Aorta (tissue), 5 donors: ENCODE data around the gene SCAMP3. TPM values are rescaled to one million over a fixed set of nuclear protein-coding genes. Genes with fewer than 3 reads are reported as not detected.

Experiments
- ATAC-seq: fragments of 200-7000 bp; cut with Tn5 transposase; one replicate; pipeline ENCODE4 v1.9.1; 2022; ENCODE audit warnings: moderate library complexity; ENCODE audit not compliant: low FRiP score
- DNase-seq, 2 donors: peaks; one replicate each; pipeline ENCODE4 v3.0.0-alpha.2; 2020
- H3K27ac ChIP-seq, 2 donors: one replicate each; pipeline ENCODE4 v1.5.1; 2013; ENCODE audit warnings: low read length in 2 of 2, mild to moderate bottlenecking in 2 of 2, moderate library complexity in 2 of 2, control low read depth in 1 of 2, inconsistent platforms in 1 of 2, low read depth in 1 of 2
- H3K27me3 ChIP-seq, 2 donors: one replicate each; pipeline ENCODE4 v1.6.1; 2013; ENCODE audit warnings: control low read depth in 1 of 2, low read length in 1 of 2, mild to moderate bottlenecking in 1 of 2, moderate library complexity in 1 of 2; ENCODE audit not compliant: insufficient read depth in 2 of 2, control insufficient read depth in 1 of 2
- H3K36me3 ChIP-seq, 2 donors: one replicate each; pipeline ENCODE4 v1.6.1; 2013; ENCODE audit warnings: control low read depth in 1 of 2, low read length in 1 of 2, mild to moderate bottlenecking in 1 of 2; ENCODE audit not compliant: insufficient read depth in 2 of 2, control insufficient read depth in 1 of 2
- H3K4me1 ChIP-seq, 2 donors: one replicate each; pipeline ENCODE4 v1.6.1; 2013; ENCODE audit warnings: low read length in 2 of 2, control low read depth in 1 of 2, mild to moderate bottlenecking in 1 of 2, moderate library complexity in 1 of 2; ENCODE audit not compliant: insufficient read depth in 2 of 2, control insufficient read depth in 1 of 2
- H3K4me3 ChIP-seq, 2 donors: one replicate each; pipeline ENCODE4 v1.5.1; 2013; ENCODE audit warnings: low read length in 2 of 2, control low read depth in 1 of 2, mild to moderate bottlenecking in 1 of 2
- H3K9me3 ChIP-seq: one replicate; pipeline ENCODE4 v1.6.1; 2013; ENCODE audit warnings: mild to moderate bottlenecking, low read length; ENCODE audit not compliant: control insufficient read depth
- WGBS, 2 donors: extraction: QIAGEN DNeasy Blood & Tissue Kit; methylation state at CpG; one replicate each; pipeline ENCODE4 v1.1.7; 2013; 5-methylcytosine and 5-hydroxymethylcytosine counted together
- intact Hi-C, 2 donors: fragments of 100-400 bp; cut with DNase I; formaldehyde crosslinking; loops; one replicate each; pipeline versions ENCODE4 v1.14.2 to v1.15.0; 2022
- polyA plus RNA-seq, 2 donors: library from polyadenylated mRNA; stranded (reverse); fragments of 200-250 nt; gene quantifications; one replicate each; pipeline ENCODE4 v1.2.3, GENCODE V29; 2013
- total RNA-seq, 2 donors: library from RNA; stranded (reverse); fragmentation: NEBNext Ultra II Directional; extraction: Animal tissue kit (Norgen Biotek cat#: 25700); gene quantifications; one replicate each; pipeline ENCODE4 v1.2.1, GENCODE V29; 2021
- donor health status: healthy with polysubstance abuse.
- donor health status: Bipolar disorder and iron deficiency.
- donor health status: DM: no; HTN: no; CAD: no.
- donor health status: DM: no; HTN: no; CAD: no.
- donor health status: DM: yes; HTN: yes; CAD: no.

Gene SCAMP3
- total and polyA plus RNA-seq, 4 donors, result 11.9 to 46.8 (median 38.3) TPM

GRCh38 chr1:155300553-155301329, 38.6 kb upstream of the SCAMP3 start:
- Histone ChIP-seq H3K27me3 (no peaks in the 10 kb centered on the region), H3K27ac (no peak overlapping the region), H3K4me1 (no peaks in the 10 kb centered on the region), H3K36me3 (no peaks in the 10 kb centered on the region), H3K9me3 (no peaks in the 10 kb centered on the region), H3K4me3 (no peak overlapping the region)
- DNase-seq (no peak), ATAC-seq (no peak)
- WGBS, 2 donors, result 84 to 86% methylated on average over 9 of the region's 9 CpGs
- intact Hi-C loops, result no loop called here

- Histone ChIP-seq H3K27me3 (no peaks in the 10 kb centered on the region), H3K27ac (no peak overlapping the region), H3K9me3 (no peaks in the 10 kb centered on the region), H3K36me3 (no peaks in the 10 kb centered on the region), H3K4me3 (no peak overlapping the region), H3K4me1 (no peaks in the 10 kb centered on the region)
- WGBS, 2 donors, result 92 to 94% methylated on average over 8 of the region's 8 CpGs
- DNase-seq (no peak), ATAC-seq (no peak)
- intact Hi-C loops, result no loop called here
Measured at GRCh38 chr1:155300024-155300423, 37.9 kb upstream of the SCAMP3 start.

DNA sequence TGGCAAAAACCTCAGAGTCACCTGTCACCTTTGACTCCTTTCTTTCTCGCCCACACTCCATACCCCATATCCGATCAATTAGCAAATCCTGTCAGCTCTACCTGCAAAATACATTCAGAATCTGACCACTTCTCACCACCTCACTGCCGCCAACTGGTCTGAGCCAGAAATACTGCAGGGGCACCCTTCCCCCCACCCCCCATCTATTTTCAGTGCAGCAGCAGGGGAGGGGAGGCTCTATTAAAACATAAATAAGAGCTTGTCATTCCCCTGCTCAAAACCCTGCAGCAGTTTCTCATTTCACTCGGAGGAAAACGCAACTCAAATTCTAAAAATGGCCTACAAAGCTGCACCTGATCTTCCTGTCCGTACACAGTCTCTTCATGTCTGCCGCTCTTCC, 35.2 kb upstream of the SCAMP3 start:
- no peak overlapping the region for H3K4me3 ChIP-seq
- DNase-seq (no peak), ATAC-seq (no peak)
- H3K27me3 ChIP-seq, result no peaks in the 10 kb centered on the region
- no peaks in the 10 kb centered on the region for H3K4me1 ChIP-seq
- H3K36me3 ChIP-seq, result no peaks in the 10 kb centered on the region
- intact Hi-C loops, result no loop called here
- WGBS, 2 donors, result 63% methylated on average over 7 of the region's 7 CpGs
- no peaks in the 10 kb centered on the region for H3K9me3 ChIP-seq
- no peak overlapping the region for H3K27ac ChIP-seq

DNA sequence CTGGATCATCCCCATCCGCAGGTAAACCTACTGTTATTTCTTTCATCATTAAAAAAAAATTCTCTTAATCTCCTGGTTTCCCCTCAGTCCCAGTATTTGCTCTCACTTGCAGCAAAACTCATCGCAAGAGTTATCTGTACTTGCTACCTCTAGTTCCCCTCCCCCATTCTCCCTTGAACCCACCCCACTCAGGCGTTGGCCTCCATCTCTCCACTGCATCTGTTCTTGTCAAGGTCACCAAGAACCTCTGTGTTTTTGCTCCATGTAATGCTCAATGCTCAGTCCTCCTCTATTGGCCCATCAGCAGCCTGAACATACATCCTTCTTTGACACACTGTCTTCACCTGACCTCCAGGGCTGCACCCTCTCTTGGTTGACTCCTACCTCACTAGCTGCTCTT, 34.5 kb upstream of the SCAMP3 start:
- Histone ChIP-seq H3K4me3 (no peak overlapping the region), H3K27me3 (no peaks in the 10 kb centered on the region), H3K4me1 (no peaks in the 10 kb centered on the region), H3K27ac (no peak overlapping the region), H3K9me3 (no peaks in the 10 kb centered on the region), H3K36me3 (no peaks in the 10 kb centered on the region)
- WGBS, 2 donors, result 83 to 90% methylated on average over 3 of the region's 3 CpGs
- no peak for DNase-seq
- ATAC-seq, result no peak
- intact Hi-C loops, result no loop called here

- intact Hi-C loops, result no loop called here
Measured at GRCh38 chr1:155295942-155296267, 33.7 kb upstream of the SCAMP3 start.

DNA sequence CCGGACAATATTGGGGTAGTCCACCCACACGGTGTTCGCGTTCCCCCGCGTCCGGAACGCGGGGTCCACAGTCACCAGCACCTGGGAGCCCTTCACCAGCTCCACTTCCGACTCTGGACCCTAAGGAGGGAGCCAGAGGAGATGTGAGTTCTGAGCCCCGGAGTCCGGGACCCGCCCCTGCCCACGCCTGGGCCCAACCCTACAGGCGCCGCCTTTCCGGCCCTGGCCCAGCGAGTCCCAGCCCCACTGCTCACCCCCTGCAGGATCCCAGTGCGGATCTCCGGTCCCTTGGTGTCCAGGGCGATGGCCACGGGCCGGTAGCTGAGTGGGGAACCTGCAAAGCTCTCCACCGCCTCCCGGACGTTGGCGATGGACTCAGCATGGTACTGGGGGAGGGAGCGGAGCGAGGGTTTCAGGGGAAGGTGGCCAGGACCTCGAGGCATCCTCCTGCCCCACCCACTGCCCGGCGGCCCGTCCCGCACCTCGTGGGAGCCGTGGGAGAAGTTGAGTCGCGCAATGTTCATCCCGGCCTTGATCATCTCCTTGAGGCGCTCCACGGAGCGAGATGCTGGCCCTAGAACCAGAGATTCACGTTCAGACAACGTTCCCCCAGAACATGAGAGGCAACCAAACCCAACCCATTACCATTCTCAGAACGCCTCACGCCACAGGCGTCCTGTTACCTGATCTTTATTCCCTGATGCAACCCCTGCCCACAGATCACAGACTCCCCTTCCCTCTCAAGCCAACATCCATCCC, 33.2 kb upstream of the SCAMP3 start:
- H3K4me3 ChIP-seq, result no peak overlapping the region
- no peaks in the 10 kb centered on the region for H3K27me3 ChIP-seq
- no peak for DNase-seq
- ATAC-seq, result no peak
- intact Hi-C loops, result no loop called here
- H3K4me1 ChIP-seq, result no peaks in the 10 kb centered on the region
- H3K27ac ChIP-seq, result no peak overlapping the region
- no peaks in the 10 kb centered on the region for H3K9me3 ChIP-seq
- WGBS, 2 donors, result 13% methylated on average over 37 to 47 of the region's 47 CpGs
- H3K36me3 ChIP-seq, result no peaks in the 10 kb centered on the region

More at GRCh38 chr1:155295942-155296267, 33.7 kb upstream of the SCAMP3 start:
- H3K36me3 ChIP-seq, result no peaks in the 10 kb centered on the region
- H3K27me3 ChIP-seq, result no peaks in the 10 kb centered on the region
- no peak for DNase-seq
- WGBS, 2 donors, result 88 to 89% methylated on average over 7 of the region's 7 CpGs
- H3K4me3 ChIP-seq, result no peak overlapping the region
- H3K27ac ChIP-seq, result no peak overlapping the region
- H3K4me1 ChIP-seq, result no peaks in the 10 kb centered on the region
- peak; percentile 54 for ATAC-seq
- no peaks in the 10 kb centered on the region for H3K9me3 ChIP-seq

DNA sequence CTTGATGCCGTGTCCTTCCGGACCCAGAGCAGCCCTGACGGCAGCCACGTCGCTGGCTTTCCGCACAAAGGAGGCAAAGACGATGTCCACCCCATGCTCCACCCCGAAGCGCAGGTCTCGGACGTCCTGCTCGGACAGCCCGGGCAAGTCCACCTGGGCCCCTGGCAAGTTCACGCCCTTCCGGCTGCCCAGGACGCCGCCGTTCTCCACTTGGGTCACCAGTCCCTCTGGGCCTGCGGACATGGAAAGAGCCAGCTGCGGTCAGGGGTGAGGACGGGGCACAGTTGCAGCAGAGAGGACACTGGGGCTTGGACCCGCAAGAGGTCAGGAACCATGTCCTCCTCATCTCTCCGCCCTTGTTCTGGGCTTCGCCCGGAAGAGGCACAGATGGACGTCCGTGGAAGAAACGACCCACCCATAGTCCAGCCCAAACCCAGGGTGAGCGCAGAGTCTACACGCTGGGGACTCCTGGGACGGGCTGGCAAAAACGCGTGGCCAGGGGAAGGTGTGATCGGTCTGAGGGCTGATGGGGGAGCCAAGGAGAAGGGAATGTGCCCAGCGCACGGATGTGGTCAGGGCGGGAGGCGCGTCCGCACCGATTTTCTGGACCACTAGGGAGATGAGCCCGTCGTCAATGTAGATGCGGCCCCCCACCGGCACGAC, 32.5 kb upstream of the SCAMP3 start:
- ATAC-seq, result no peak
- 33 to 34% methylated on average over 46 of the region's 46 CpGs for WGBS, 2 donors
- Histone ChIP-seq H3K27ac (no peak overlapping the region), H3K36me3 (no peaks in the 10 kb centered on the region), H3K4me3 (no peak overlapping the region), H3K4me1 (no peaks in the 10 kb centered on the region), H3K27me3 (no peaks in the 10 kb centered on the region), H3K9me3 (no peaks in the 10 kb centered on the region)
- no peak for DNase-seq
- intact Hi-C loops, result no loop called here

GRCh38 chr1:155293086-155293749, 31.1 kb upstream of the SCAMP3 start:
- Histone ChIP-seq H3K27ac (no peak overlapping the region), H3K4me3 (no peak overlapping the region), H3K36me3 (no peaks in the 10 kb centered on the region), H3K9me3 (no peaks in the 10 kb centered on the region), H3K4me1 (no peaks in the 10 kb centered on the region), H3K27me3 (no peaks in the 10 kb centered on the region)
- intact Hi-C loops, result no loop called here
- no peak for ATAC-seq
- DNase-seq, result no peak
- 84 to 86% methylated on average over 17 of the region's 17 CpGs for WGBS, 2 donors
